ENCODE measurements around the gene MED20.

Gene MED20

DNA sequence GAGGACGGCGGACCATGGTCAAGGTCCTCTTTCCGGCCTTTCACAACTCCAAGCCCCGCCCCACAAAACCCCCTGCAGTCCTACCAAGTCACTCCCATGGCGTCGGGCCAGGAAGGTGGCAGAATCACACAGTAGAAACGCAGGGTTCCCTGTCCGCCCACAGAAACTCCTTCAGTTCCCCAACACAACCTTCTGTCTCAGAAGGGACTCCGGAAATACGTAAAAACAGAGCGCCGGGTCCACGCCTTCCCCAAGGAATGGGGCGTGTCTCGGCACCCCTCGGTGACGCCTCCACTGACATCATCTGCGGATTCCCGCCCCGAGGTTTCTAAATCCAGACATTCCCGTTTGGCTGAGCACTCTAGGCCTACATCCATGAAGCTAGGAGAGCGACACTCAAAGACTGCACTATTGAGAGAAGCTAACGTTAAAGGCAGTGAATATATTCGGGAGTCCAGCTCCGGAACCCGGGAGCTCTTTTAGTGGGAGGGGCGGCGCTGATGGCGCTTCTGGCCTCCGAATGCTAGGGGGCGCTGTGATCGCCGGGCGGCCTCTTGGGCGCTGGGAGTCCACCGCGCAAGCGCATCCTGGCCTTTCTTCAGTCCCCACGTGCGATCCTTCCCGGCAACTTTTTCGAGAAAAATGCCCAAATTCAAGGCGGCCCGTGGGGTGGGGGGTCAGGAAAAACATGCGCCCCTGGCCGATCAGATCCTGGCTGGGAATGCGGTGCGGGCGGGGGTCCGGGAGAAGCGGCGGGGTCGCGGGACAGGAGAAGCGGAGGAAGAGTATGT is at the start of gene MED20, which contains the start of gene BYSL:
MED20 (minus strand) TSS at position 219 of the 791 bp plus-strand sequence; CDS start at position 98, 121 bp downstream.
BYSL (plus strand) TSS at position 579 of the 791 bp plus-strand sequence; CDS start at position 643, 64 bp downstream.
- peak within 1 kb of the TSS; percentile 77 for H2AFZ ChIP-seq (ENCODE audit: low read length, unreplicated experiment)
- peak within 1 kb of the TSS; percentile 75 for H3K4me3 ChIP-seq (ENCODE audit: low read depth, low read length)
- H3K27me3 ChIP-seq (ENCODE audit: insufficient read depth, low read length) = no peaks in the 10 kb centered on the region
- peaks cover 12% of the 10 kb centered on the region; the same call in 1 of the 2 replicates for H3K36me3 ChIP-seq (ENCODE audit: insufficient read depth, low read length)
- H3K4me1 ChIP-seq (ENCODE audit: control insufficient read depth, insufficient read depth, low read length, unreplicated experiment) = peaks cover 41% of the 10 kb centered on the region
- peaks cover 63% of the 10 kb centered on the region for H3K79me2 ChIP-seq (ENCODE audit: control insufficient read depth, insufficient read depth, low read length, unreplicated experiment)
- H3K27ac ChIP-seq (ENCODE audit: low read depth, low read length) = peak within 1 kb of the TSS; percentile 88

DNA sequence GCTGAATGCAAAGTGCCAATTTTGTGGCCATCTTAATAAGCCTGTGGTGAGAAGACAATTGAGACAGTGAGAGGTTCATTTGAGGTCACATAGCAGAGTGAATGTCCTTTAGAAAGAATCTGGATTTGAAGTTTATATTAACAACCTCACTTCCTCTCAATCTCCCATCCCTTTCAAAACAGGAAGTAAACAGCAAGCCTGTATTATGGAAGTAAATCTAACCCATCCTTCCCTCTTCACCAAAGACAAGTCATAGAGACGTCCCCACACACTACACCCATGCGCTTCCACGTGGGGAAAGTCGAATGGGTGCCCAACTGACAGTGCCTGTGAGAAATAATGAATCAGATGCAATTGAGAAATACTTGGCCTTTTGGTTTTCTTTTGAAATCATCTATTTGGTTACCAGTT is 49.5 kb upstream of the MED20 start:
- Histone ChIP-seq H3K27ac (ENCODE audit: low read depth, low read length) (peak overlapping the region; percentile 59), H3K27me3 (ENCODE audit: insufficient read depth, low read length) (no peaks in the 10 kb centered on the region), H3K79me2 (ENCODE audit: control insufficient read depth, insufficient read depth, low read length, unreplicated experiment) (peaks cover 12% of the 10 kb centered on the region), H2AFZ (ENCODE audit: low read length, unreplicated experiment) (no peak overlapping the region), H3K4me1 (ENCODE audit: control insufficient read depth, insufficient read depth, low read length, unreplicated experiment) (peaks cover 38% of the 10 kb centered on the region), H3K36me3 (ENCODE audit: insufficient read depth, low read length) (no peaks in the 10 kb centered on the region), H3K4me3 (ENCODE audit: low read depth, low read length) (no peak overlapping the region)

GRCh38 chr6:41967312-41968287 is 46.7 kb upstream of the MED20 start:
- Histone ChIP-seq H3K27ac (ENCODE audit: low read depth, low read length) (peak overlapping the region; percentile 70), H2AFZ (ENCODE audit: low read length, unreplicated experiment) (no peak overlapping the region)

DNA sequence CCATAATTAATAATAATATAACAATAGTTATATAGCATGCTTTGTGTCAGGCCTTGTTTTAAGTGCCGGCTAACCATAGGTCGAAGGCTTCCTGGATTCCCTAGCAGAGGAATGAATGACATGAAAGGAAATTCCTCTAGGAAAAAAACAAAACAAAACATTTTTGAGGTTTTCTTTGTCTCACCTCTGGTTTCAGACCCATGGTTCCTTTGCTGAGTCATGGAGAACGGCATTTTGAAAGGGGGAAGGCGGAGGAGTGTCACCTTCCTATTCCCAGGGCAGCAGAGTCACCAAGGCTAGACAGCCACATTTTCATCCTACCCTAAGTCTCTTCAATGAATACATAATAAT is 46.0 kb upstream of the MED20 start:
- Histone ChIP-seq H3K27me3 (ENCODE audit: insufficient read depth, low read length) (no peaks in the 10 kb centered on the region), H3K36me3 (ENCODE audit: insufficient read depth, low read length) (no peaks in the 10 kb centered on the region), H3K27ac (ENCODE audit: low read depth, low read length) (peak overlapping the region; percentile 70), H3K79me2 (ENCODE audit: control insufficient read depth, insufficient read depth, low read length, unreplicated experiment) (peaks cover 12% of the 10 kb centered on the region), H3K4me3 (ENCODE audit: low read depth, low read length) (no peak overlapping the region), H3K4me1 (ENCODE audit: control insufficient read depth, insufficient read depth, low read length, unreplicated experiment) (peaks cover 35% of the 10 kb centered on the region), H2AFZ (ENCODE audit: low read length, unreplicated experiment) (no peak overlapping the region)

More at GRCh38 chr6:41967312-41968287, 46.7 kb upstream of the MED20 start:
- H3K27me3 ChIP-seq (ENCODE audit: insufficient read depth, low read length) = no peaks in the 10 kb centered on the region
- H3K4me1 ChIP-seq (ENCODE audit: control insufficient read depth, insufficient read depth, low read length, unreplicated experiment) = peaks cover 34% of the 10 kb centered on the region
- no peak overlapping the region for H3K4me3 ChIP-seq (ENCODE audit: low read depth, low read length)
- peaks cover 12% of the 10 kb centered on the region for H3K79me2 ChIP-seq (ENCODE audit: control insufficient read depth, insufficient read depth, low read length, unreplicated experiment)
- H3K36me3 ChIP-seq (ENCODE audit: insufficient read depth, low read length) = no peaks in the 10 kb centered on the region

DNA sequence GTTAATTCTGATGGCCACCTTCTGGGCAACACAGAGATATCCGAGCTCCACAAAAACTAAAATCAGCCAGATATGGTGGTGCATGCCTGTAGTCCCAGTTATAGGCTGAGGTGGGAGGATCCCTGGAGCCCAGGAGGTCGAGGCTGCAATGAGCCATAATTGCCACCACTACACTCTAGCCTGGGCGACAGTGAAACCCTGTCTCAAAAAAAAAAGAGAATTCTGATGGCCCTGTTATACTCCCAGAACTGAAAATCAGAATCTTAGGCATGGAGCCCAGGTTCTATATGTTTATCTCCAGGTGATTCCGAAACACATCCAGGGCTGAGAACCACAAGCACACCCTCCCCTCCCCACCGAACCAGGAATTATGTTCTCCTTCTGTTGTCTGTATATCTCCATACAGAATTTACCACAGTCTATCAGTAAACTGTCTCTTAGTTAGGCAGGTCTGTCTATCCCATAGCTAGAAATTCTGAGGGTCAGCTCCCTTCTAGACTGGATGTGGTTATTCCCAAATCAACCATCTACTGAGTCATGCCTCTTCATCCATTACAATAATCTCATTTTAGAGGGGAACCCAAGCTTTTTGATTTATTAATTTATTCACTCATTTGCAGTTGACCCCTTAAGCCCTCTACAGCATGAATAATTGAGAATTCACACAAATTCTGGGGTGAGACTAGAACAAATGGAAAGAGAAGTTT is 45.4 kb upstream of the MED20 start:
- peak overlapping the region; percentile 70 for H3K27ac ChIP-seq (ENCODE audit: low read depth, low read length)
- H2AFZ ChIP-seq (ENCODE audit: low read length, unreplicated experiment) = no peak overlapping the region
- H3K27me3 ChIP-seq (ENCODE audit: insufficient read depth, low read length) = no peaks in the 10 kb centered on the region

DNA sequence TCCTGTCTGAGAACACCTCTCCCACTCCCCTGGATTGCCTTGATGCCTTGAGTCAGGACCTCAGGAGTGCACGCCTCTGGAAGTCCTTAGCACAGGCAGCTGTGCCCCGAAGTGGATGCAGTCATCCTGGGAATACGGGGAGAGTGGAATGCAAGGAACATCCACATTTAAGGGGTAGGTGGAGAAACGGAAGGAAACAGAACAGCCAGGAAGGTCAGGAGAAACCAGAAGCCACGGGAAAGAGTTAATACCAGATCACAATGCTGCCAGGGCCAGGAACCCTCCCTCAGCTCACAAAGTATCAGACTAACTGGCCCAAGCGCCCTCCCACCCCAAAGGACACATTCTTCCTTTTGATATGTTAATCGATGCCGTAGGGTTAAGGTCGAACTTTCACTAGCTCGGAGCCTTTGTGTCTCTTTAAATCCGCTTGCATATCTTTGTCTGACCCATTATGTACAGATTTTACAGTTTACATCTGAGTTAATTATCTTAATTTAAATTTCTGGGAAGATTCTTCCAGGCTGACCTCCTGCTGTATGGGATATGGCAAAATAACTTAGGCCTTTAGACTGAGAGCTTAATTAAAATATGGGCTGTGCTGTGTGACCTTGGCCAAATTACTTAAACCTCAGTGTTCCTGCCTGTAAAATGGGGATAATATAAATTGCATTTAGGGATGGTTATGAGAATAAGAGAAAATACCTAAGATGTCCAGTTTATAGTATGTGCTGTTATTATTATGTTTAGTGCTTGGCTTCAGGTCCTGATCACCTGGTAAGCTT is 44.7 kb upstream of the MED20 start:
- peaks cover 32% of the 10 kb centered on the region for H3K4me1 ChIP-seq (ENCODE audit: control insufficient read depth, insufficient read depth, low read length, unreplicated experiment)
- H3K27me3 ChIP-seq (ENCODE audit: insufficient read depth, low read length) = no peaks in the 10 kb centered on the region
- peaks cover 10% of the 10 kb centered on the region for H3K79me2 ChIP-seq (ENCODE audit: control insufficient read depth, insufficient read depth, low read length, unreplicated experiment)
- H3K27ac ChIP-seq (ENCODE audit: low read depth, low read length) = no peak overlapping the region
- H2AFZ ChIP-seq (ENCODE audit: low read length, unreplicated experiment) = no peak overlapping the region
- no peak overlapping the region for H3K4me3 ChIP-seq (ENCODE audit: low read depth, low read length)
- H3K36me3 ChIP-seq (ENCODE audit: insufficient read depth, low read length) = no peaks in the 10 kb centered on the region

More for the DNA sequence above, 45.4 kb upstream of the MED20 start:
- Histone ChIP-seq H3K36me3 (ENCODE audit: insufficient read depth, low read length) (no peaks in the 10 kb centered on the region), H3K4me3 (ENCODE audit: low read depth, low read length) (no peak overlapping the region), H3K4me1 (ENCODE audit: control insufficient read depth, insufficient read depth, low read length, unreplicated experiment) (peaks cover 39% of the 10 kb centered on the region), H3K79me2 (ENCODE audit: control insufficient read depth, insufficient read depth, low read length, unreplicated experiment) (peaks cover 12% of the 10 kb centered on the region)

DNA sequence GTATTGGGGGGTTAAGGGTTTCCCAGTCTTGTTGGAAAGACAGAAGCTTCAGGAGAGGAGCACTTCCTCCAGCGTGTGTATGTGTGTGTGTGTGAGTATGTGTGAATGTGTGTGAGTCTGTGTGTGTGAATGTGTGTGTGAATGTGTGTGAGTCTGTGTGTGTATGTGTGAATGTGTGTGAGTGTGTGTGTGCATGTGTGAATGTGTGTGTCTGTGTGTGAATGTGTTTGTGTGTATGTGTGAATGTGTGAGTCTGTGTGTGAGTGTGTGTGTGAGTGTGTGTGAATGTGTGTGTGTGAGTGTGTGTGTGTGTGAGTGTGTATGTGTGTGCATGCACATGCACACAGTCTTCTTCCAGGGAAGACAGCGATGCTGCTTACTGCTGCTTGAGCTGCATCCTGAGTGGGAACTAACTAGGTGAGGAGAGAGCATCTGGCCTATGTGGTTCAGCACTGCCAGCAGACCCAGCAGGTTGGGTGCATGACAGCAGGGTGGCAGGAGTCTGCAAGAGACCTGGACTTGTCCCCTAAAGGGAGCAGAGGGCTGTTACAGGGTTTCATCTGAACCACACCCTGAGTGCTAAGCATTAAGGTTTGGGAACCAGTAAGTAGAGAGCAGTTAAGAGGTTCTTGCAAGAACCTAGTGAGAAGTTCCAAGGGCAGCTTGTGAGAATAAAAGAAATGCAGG is 43.4 kb upstream of the MED20 start:
- H3K27ac ChIP-seq (ENCODE audit: low read depth, low read length) = no peak overlapping the region
- no peak overlapping the region for H2AFZ ChIP-seq (ENCODE audit: low read length, unreplicated experiment)

GRCh38 chr6:41963371-41963770 is 42.4 kb upstream of the MED20 start:
- Histone ChIP-seq H3K4me3 (ENCODE audit: low read depth, low read length) (no peak overlapping the region), H3K27me3 (ENCODE audit: insufficient read depth, low read length) (no peaks in the 10 kb centered on the region), H2AFZ (ENCODE audit: low read length, unreplicated experiment) (no peak overlapping the region), H3K27ac (ENCODE audit: low read depth, low read length) (no peak overlapping the region), H3K4me1 (ENCODE audit: control insufficient read depth, insufficient read depth, low read length, unreplicated experiment) (peaks cover 29% of the 10 kb centered on the region), H3K36me3 (ENCODE audit: insufficient read depth, low read length) (no peaks in the 10 kb centered on the region), H3K79me2 (ENCODE audit: control insufficient read depth, insufficient read depth, low read length, unreplicated experiment) (peaks cover 7% of the 10 kb centered on the region)

More for the DNA sequence above, 43.4 kb upstream of the MED20 start:
- Histone ChIP-seq H3K4me1 (ENCODE audit: control insufficient read depth, insufficient read depth, low read length, unreplicated experiment) (peaks cover 29% of the 10 kb centered on the region), H3K4me3 (ENCODE audit: low read depth, low read length) (no peak overlapping the region), H3K79me2 (ENCODE audit: control insufficient read depth, insufficient read depth, low read length, unreplicated experiment) (peaks cover 7% of the 10 kb centered on the region), H3K27me3 (ENCODE audit: insufficient read depth, low read length) (no peaks in the 10 kb centered on the region), H3K36me3 (ENCODE audit: insufficient read depth, low read length) (no peaks in the 10 kb centered on the region)

GRCh38 chr6:41960028-41960427 is 39.1 kb upstream of the MED20 start:
- no peak overlapping the region for H2AFZ ChIP-seq (ENCODE audit: low read length, unreplicated experiment)
- peaks cover 7% of the 10 kb centered on the region for H3K4me1 ChIP-seq (ENCODE audit: control insufficient read depth, insufficient read depth, low read length, unreplicated experiment)
- no peaks in the 10 kb centered on the region for H3K27me3 ChIP-seq (ENCODE audit: insufficient read depth, low read length)
- H3K36me3 ChIP-seq (ENCODE audit: insufficient read depth, low read length) = no peaks in the 10 kb centered on the region
- H3K79me2 ChIP-seq (ENCODE audit: control insufficient read depth, insufficient read depth, low read length, unreplicated experiment) = no peaks in the 10 kb centered on the region
- H3K4me3 ChIP-seq (ENCODE audit: low read depth, low read length) = no peak overlapping the region
- H3K27ac ChIP-seq (ENCODE audit: low read depth, low read length) = no peak overlapping the region

Measured in ACC112 (cell line).